DND-41 (cell line): ENCODE results near the gene CD200R1L.

ENCODE experiments used
- ATAC-seq: fragments of 200-7000 bp; cut with Tn5 transposase; 3 replicates; pipeline ENCODE4 v1.9.1; 2021; ENCODE audit warnings: low read depth; ENCODE audit not compliant: insufficient read depth
- DNase-seq: peaks from one replicate; pipeline ENCODE4 v3.0.0-alpha.2; 2020
- H2AFZ ChIP-seq: 2 replicates; pipeline ENCODE4 v1.6.0; 2012; ENCODE audit warnings: low read depth, low read length
- H3K27ac ChIP-seq: 2 replicates; pipeline ENCODE4 v1.5.1; 2012; ENCODE audit warnings: low read length, inconsistent platforms
- H3K27me3 ChIP-seq: fragments of 200-600 bp; sonication (generic); 2 replicates; pipeline ENCODE4 v1.6.0; 2012; ENCODE audit warnings: low read length, mild to moderate bottlenecking, inconsistent platforms; ENCODE audit not compliant: insufficient read depth, poor library complexity
- H3K36me3 ChIP-seq: 2 replicates; pipeline ENCODE4 v1.5.1; 2012; ENCODE audit warnings: low read length, inconsistent platforms; ENCODE audit not compliant: insufficient read depth
- H3K4me1 ChIP-seq: 2 replicates; pipeline ENCODE4 v1.5.1; 2012; ENCODE audit warnings: mild to moderate bottlenecking, low read length; ENCODE audit not compliant: insufficient read depth
- H3K4me2 ChIP-seq: 2 replicates; pipeline ENCODE4 v1.6.0; 2012; ENCODE audit warnings: mild to moderate bottlenecking, moderate library complexity, low read length, inconsistent platforms; ENCODE audit not compliant: insufficient read depth
- H3K4me3 ChIP-seq, 2 experiments: fragments of 200-600 bp in 1 of 2; shearing (Covaris generic) in 1 of 2; 2 replicates each; pipeline ENCODE4 v1.5.1; 2012 to 2016; ENCODE audit warnings: inconsistent platforms in 2 of 2, low read length in 2 of 2, mild to moderate bottlenecking in 2 of 2, low read depth in 1 of 2, moderate library complexity in 1 of 2
- H3K79me2 ChIP-seq: 2 replicates; pipeline ENCODE4 v1.6.0; 2012; ENCODE audit warnings: low read length, inconsistent platforms; ENCODE audit not compliant: insufficient read depth
- H3K9ac ChIP-seq: 2 replicates; pipeline ENCODE4 v1.6.0; 2012; ENCODE audit warnings: low read depth, mild to moderate bottlenecking, inconsistent platforms, low read length, moderate library complexity
- H3K9me3 ChIP-seq: 2 replicates; pipeline ENCODE4 v1.5.1; 2012; ENCODE audit warnings: low read length, moderate library complexity, mild to moderate bottlenecking, inconsistent platforms; ENCODE audit not compliant: insufficient read depth, severe bottlenecking
- H4K20me1 ChIP-seq: 2 replicates; pipeline ENCODE4 v1.6.0; 2012; ENCODE audit warnings: low read length; ENCODE audit not compliant: insufficient read depth
- EZH2 ChIP-seq: IDR thresholded peaks from 3 replicates; pipeline ENCODE4 v1.6.1; 2012; ENCODE audit warnings: borderline replicate concordance, low read depth, mild to moderate bottlenecking, moderate library complexity, low read length, inconsistent platforms; ENCODE audit not compliant: severe bottlenecking
- TF ChIP-seq, protein P1 (sequence below): IDR thresholded peaks from 2 replicates; pipeline ENCODE4 v1.5.1; 2012; ENCODE audit warnings: borderline replicate concordance, low read length, moderate library complexity, mild to moderate bottlenecking; ENCODE audit not compliant: poor library complexity, severe bottlenecking; ENCODE audit errors: extremely low read depth

CD200R1L gene

DNA sequence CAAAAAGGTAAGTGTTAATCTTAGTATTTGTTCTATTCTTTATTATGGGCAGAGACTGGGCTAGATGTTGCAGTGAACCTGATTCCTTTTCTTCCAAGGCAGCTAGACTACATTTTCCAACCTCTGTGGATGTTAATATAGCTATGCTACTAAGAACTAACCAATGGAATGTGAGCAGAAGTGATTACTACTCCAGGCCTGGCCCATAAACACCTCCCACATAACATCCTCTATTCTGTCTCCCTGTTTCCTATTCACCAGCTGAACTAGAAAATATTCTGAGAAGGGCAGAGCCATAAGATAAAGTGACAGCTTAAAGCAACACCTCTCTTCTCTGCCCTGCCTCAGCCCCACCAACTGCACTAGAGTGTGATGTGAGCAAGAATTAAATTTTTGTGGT lies 29.4 kb downstream of the CD200R1L start:
- H3K4me2 ChIP-seq, result no peak overlapping the region
- TF ChIP-seq, protein P1, sequence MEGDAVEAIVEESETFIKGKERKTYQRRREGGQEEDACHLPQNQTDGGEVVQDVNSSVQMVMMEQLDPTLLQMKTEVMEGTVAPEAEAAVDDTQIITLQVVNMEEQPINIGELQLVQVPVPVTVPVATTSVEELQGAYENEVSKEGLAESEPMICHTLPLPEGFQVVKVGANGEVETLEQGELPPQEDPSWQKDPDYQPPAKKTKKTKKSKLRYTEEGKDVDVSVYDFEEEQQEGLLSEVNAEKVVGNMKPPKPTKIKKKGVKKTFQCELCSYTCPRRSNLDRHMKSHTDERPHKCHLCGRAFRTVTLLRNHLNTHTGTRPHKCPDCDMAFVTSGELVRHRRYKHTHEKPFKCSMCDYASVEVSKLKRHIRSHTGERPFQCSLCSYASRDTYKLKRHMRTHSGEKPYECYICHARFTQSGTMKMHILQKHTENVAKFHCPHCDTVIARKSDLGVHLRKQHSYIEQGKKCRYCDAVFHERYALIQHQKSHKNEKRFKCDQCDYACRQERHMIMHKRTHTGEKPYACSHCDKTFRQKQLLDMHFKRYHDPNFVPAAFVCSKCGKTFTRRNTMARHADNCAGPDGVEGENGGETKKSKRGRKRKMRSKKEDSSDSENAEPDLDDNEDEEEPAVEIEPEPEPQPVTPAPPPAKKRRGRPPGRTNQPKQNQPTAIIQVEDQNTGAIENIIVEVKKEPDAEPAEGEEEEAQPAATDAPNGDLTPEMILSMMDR, result no peak
- no peak for TF ChIP-seq EZH2
- H3K27ac ChIP-seq, result no peak overlapping the region
- H3K4me1 ChIP-seq, result no peaks in the 10 kb centered on the region
- H3K4me3 ChIP-seq, result no peak overlapping the region
- H3K9ac ChIP-seq, result no peak overlapping the region
- no peaks in the 10 kb centered on the region for H3K9me3 ChIP-seq
- DNase-seq, result no peak
- no peaks in the 10 kb centered on the region for H3K79me2 ChIP-seq
- H3K36me3 ChIP-seq, result no peaks in the 10 kb centered on the region
- no peaks in the 10 kb centered on the region for H3K27me3 ChIP-seq
- ATAC-seq, result no peak
- no peak overlapping the region for H2AFZ ChIP-seq
- no peaks in the 10 kb centered on the region for H4K20me1 ChIP-seq

- Histone ChIP-seq H4K20me1 (no peaks in the 10 kb centered on the region), H3K79me2 (no peaks in the 10 kb centered on the region), H2AFZ (no peak overlapping the region), H3K9ac (no peak overlapping the region), H3K4me1 (no peaks in the 10 kb centered on the region), H3K9me3 (no peaks in the 10 kb centered on the region), H3K27ac (no peak overlapping the region), H3K36me3 (no peaks in the 10 kb centered on the region), H3K27me3 (no peaks in the 10 kb centered on the region), H3K4me2 (no peak overlapping the region), H3K4me3 (no peak overlapping the region)
- ATAC-seq (no peak), DNase-seq (no peak)
- TF ChIP-seq EZH2, result no peak
- TF ChIP-seq, protein P1, result no peak
Measured at GRCh38 chr3:112815981-112816380, 30.7 kb downstream of the CD200R1L start.

DNA sequence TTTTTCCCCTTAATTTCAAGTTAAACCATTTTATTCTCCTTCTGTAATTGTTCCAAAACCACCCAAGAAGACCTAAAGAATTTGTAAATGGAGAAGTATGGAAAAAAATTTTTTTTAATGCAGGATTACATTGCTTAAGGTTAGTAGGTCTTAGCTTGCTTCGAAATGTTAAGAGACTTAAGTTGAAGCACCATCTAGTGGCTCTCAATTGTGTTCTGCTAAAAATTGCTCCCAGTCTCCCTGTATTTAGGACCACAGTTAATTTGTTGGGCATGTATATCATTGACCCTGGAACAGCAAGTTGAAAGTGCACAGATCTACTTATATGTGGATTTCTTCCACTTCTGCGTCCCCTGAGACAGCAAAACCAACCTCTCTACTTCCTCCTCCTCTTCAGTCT lies 32.4 kb downstream of the CD200R1L start:
- ATAC-seq (no peak), DNase-seq (no peak)
- TF ChIP-seq, protein P1, result no peak
- TF ChIP-seq EZH2, result no peak
- Histone ChIP-seq H3K4me2 (no peak overlapping the region), H3K9me3 (no peaks in the 10 kb centered on the region), H3K9ac (no peak overlapping the region), H3K27ac (no peak overlapping the region), H3K79me2 (no peaks in the 10 kb centered on the region), H3K36me3 (no peaks in the 10 kb centered on the region), H2AFZ (no peak overlapping the region), H3K4me1 (no peaks in the 10 kb centered on the region), H3K27me3 (no peaks in the 10 kb centered on the region), H3K4me3 (no peak overlapping the region), H4K20me1 (no peaks in the 10 kb centered on the region)

DNA sequence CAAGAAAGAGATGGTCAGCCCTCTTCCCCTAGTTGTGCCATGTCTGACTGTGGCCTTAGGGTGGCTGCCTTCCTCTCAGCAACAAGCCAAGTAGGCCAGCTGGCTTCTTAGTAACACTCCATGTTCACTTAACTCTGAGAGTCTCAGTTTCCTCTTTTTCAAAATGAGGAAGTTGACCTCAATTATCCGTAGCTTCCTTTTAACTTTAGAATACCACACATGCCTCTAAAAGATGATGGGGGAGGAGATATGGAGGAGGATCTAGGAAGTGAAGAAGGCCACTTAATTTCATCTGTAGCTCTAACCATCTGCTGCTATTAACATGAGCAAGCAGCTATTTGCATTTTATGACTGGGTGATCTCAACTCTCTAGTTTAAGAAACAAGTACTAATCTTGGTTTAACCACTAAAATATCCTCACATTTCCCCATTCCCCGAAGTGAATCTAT lies 32.9 kb downstream of the CD200R1L start:
- Histone ChIP-seq H2AFZ (no peak overlapping the region), H3K9me3 (no peaks in the 10 kb centered on the region), H3K27ac (no peak overlapping the region), H3K9ac (no peak overlapping the region), H3K79me2 (no peaks in the 10 kb centered on the region), H3K36me3 (no peaks in the 10 kb centered on the region), H3K4me1 (no peaks in the 10 kb centered on the region), H3K4me3 (no peak overlapping the region), H4K20me1 (no peaks in the 10 kb centered on the region), H3K4me2 (no peak overlapping the region), H3K27me3 (no peaks in the 10 kb centered on the region)
- ATAC-seq (no peak), DNase-seq (no peak)
- no peak for TF ChIP-seq EZH2
- TF ChIP-seq, protein P1, result no peak
